Measurements from ENCODE around the gene SPOCK2.

SPOCK2 gene

DNA sequence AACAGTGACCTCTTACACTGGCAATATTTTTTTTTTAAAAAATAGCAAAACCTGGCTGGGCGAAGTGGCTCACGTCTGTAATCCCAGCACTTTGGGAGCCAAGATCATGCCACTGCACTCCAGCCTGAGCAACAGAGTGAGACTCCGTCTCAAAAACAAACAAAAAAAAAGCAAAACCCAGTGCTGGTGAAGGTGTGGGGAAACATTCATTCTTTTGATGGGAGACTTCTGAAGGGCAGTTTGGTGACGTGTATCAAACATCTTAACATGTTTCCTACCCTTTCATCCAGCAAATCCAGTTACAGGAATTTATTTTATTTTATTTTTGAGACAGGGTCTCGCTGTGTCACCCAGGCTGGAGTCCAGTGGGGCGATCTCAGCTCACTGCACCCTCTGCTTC is 66.1 kb downstream of the SPOCK2 start:
- no peak for DNase-seq (ENCODE audit: low read depth, low spot score)
- Histone ChIP-seq H3K4me3 (no peak overlapping the region), H3K9ac (ENCODE audit: insufficient read length) (no peak overlapping the region), H3K27ac (no peak overlapping the region), H3K36me3 (ENCODE audit: insufficient read depth, low read length) (no peaks in the 10 kb centered on the region), H3K9me3 (ENCODE audit: low read depth, low read length) (no peaks in the 10 kb centered on the region)
- no peak for TF ChIP-seq EZH2 (IDR thresholded peaks at IDR 0.05)
- no peak for TF ChIP-seq POLR2AphosphoS5 (IDR thresholded peaks at IDR 0.05; ENCODE audit: borderline replicate concordance, low read depth, low read length)
- TF ChIP-seq FOXP2 (optimal IDR thresholded peaks at IDR 0.05; ENCODE audit: control extremely low read depth, extremely low read length, insufficient read depth) = no peak

DNA sequence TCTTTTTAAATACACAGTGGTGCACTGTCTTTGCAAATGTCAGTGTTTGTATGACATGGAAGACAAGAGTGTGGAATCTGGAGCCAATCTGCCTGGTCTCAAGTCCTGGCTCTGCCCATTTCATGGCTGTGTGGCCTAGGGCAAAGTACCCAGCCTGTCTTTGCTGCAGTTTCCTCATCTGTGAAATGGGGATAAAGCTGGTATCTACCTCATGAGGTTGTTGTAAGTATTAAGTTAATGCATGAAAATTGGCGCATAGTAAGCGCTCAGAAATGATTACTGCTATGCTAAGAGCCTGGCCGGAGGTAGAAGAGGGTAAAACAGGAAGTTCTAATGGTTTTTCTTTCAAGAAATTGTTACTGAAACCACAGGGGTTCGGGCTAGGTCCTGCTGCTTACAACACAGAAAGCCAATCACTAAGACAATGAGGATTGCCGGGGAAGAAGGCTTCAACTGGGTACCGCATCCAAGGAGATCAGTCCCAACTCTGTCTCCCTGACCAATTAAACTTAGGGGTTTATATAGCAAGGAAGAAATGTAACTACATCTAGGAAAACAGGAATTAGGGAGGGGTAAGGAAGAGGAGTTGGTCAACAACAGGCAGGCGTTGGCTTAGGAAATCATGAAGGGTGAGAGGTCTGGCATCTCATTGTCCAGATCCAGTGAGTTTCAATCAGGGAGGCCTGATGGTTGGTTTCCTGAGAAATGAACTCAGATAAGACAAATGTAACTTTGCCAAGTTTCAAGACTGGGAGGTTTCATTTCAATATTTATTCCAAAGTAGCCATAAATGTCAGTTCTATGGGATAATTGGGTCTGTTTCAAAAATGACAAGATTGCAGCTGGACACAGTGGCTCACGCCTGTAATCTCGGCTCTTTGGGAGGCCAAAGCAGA is 67.2 kb downstream of the SPOCK2 start:
- TF ChIP-seq EZH2 (IDR thresholded peaks at IDR 0.05) (no peak), FOXP2 (optimal IDR thresholded peaks at IDR 0.05; ENCODE audit: control extremely low read depth, extremely low read length, insufficient read depth) (no peak), POLR2AphosphoS5 (IDR thresholded peaks at IDR 0.05; ENCODE audit: borderline replicate concordance, low read depth, low read length) (no peak)
- Histone ChIP-seq H3K27ac (no peak overlapping the region), H3K9me3 (ENCODE audit: low read depth, low read length) (no peaks in the 10 kb centered on the region), H3K9ac (ENCODE audit: insufficient read length) (no peak overlapping the region), H3K4me3 (no peak overlapping the region), H3K36me3 (ENCODE audit: insufficient read depth, low read length) (no peaks in the 10 kb centered on the region)
- no peak for DNase-seq (ENCODE audit: low read depth, low spot score)

DNA sequence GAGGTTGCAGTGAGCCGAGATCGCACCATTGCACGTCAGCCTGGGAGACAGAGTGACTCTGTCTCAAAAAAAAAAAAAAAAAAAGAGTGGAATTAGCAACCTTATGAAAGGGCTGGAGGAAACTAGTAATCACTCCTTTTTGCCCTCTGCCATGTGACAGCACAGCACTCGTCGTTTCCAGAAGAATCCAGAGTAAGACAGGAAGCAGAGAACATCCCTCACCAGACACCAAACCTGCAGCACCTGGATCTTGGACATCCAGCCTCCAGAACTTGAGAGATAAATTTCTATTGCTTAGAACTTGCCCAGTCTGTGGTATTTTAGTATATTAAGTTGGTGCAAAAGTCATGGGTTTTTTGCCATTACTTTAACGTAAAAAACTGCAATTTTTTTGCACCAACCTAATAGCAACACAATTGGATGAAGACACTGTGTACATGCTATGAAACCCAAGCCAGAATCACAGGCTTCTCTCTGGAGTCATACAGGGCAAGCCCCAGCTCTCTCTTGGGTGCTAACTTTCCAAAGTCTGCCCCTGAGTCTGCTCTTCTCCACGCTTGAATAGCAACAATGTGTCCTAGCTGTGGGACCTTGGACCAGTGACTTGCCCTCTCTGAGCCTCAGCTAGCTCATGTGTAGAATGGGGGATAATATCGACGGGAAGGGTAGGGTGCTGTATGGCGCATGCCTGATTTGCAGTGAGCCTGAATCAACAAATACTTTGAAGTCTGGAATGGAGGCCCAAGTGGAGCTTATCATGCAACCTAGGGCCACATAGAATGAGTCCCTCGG is 69.1 kb downstream of the SPOCK2 start:
- no peaks in the 10 kb centered on the region for H3K36me3 ChIP-seq (ENCODE audit: insufficient read depth, low read length)
- no peak overlapping the region for H3K9ac ChIP-seq (ENCODE audit: insufficient read length)
- no peaks in the 10 kb centered on the region for H3K9me3 ChIP-seq (ENCODE audit: low read depth, low read length)
- TF ChIP-seq EZH2 (IDR thresholded peaks at IDR 0.05) (no peak), FOXP2 (optimal IDR thresholded peaks at IDR 0.05; ENCODE audit: control extremely low read depth, extremely low read length, insufficient read depth) (no peak), POLR2AphosphoS5 (IDR thresholded peaks at IDR 0.05; ENCODE audit: borderline replicate concordance, low read depth, low read length) (no peak)
- no peak overlapping the region for H3K27ac ChIP-seq
- no peak for DNase-seq (ENCODE audit: low read depth, low spot score)
- H3K4me3 ChIP-seq = no peak overlapping the region

DNA sequence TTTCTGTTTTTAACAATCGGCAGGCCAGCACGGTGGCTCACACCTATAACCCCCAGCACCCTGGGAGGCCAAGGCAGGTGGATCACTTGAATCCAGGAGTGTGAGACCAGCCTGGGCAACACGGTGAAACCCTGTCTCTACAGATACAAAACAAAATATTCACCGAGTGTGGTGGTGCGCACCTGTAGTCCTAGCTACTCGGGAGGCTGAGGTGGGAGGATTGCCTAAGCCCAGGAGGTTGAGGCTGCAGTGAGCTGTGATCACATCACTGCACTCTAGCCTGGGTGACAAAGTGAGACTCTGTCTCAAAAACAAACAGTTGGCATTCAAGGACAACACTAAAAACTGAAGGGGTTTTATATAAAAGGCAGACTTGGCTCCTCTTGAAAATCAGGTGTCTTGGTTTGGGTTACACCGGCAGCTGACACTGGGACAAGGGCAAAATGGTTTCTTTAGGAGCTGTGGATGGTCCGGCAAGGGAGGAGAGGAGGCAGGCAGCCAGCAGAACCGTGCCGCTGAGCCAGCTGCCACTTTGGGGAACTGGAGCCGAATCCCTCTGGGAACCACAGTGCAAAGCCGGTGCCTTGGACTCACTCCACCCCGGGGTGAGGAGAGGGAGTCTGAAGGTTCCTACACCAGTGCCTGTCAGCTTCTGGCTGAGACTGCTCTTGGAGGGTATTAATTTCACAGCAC is 71.6 kb downstream of the SPOCK2 start:
- Histone ChIP-seq H3K36me3 (ENCODE audit: insufficient read depth, low read length) (no peaks in the 10 kb centered on the region), H3K27ac (no peak overlapping the region), H3K9me3 (ENCODE audit: low read depth, low read length) (no peaks in the 10 kb centered on the region), H3K4me3 (no peak overlapping the region), H3K9ac (ENCODE audit: insufficient read length) (no peak overlapping the region)
- TF ChIP-seq EZH2 (IDR thresholded peaks at IDR 0.05) (no peak), POLR2AphosphoS5 (IDR thresholded peaks at IDR 0.05; ENCODE audit: borderline replicate concordance, low read depth, low read length) (no peak), FOXP2 (optimal IDR thresholded peaks at IDR 0.05; ENCODE audit: control extremely low read depth, extremely low read length, insufficient read depth) (no peak)
- no peak for DNase-seq (ENCODE audit: low read depth, low spot score)

DNA sequence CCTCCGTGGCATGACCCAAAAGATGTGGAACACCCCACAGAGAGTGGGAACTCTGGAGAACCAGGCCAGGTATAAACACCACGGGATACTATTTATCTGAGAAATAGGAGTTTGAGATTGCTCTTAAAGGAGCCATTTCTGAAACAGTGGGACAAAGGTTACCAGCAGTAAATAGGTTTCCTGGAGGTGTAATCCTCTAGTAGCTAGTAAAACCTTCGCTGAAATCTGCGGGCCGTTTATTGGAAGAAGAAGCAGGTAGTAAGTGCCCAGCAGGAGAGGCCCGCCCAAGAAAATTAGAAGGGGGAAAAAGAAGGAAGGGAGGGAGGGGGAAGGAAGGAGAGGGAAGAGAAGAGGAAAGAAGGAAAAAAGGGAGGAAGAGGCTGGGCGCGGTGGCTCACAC is 72.5 kb downstream of the SPOCK2 start:
- no peak for TF ChIP-seq FOXP2 (optimal IDR thresholded peaks at IDR 0.05; ENCODE audit: control extremely low read depth, extremely low read length, insufficient read depth)
- no peak for TF ChIP-seq EZH2 (IDR thresholded peaks at IDR 0.05)
- TF ChIP-seq POLR2AphosphoS5 (IDR thresholded peaks at IDR 0.05; ENCODE audit: borderline replicate concordance, low read depth, low read length) = no peak
- Histone ChIP-seq H3K9ac (ENCODE audit: insufficient read length) (no peak overlapping the region), H3K9me3 (ENCODE audit: low read depth, low read length) (no peaks in the 10 kb centered on the region), H3K36me3 (ENCODE audit: insufficient read depth, low read length) (no peaks in the 10 kb centered on the region), H3K4me3 (no peak overlapping the region), H3K27ac (no peak overlapping the region)
- DNase-seq (ENCODE audit: low read depth, low spot score) = no peak

DNA sequence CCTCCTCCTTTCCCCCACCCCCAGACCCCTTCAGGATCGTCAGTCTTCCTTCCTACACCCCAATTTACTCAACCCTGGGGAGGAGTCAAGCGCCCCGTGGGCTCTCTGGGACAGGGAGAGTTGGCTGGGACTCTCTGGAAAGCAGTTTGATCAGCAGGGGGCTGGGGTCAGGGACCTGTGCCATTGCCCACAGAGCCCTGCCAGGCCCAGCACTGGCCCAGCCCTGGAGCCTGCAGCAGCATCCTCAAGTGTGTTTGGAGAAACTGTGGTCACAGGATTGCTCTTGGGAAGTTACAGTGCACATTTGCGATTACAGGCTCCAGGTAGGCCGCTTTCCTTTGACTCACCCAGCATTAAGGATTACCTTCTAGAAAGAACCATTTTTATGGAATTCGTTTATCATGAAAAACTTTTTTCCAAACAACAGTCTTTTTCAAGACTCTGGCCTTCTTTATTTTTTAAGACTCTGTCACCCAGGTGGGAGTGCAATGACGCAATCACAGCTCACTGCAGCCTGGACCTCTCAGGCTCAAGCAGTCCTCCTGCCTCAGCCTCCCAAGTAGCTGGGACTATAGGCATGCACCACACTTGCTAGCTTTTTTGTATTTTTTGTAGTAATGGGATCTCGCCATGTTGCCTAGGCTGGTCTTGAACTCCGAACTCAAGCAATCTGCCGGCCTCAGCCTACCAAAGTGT is 73.4 kb downstream of the SPOCK2 start:
- no peak for TF ChIP-seq EZH2 (IDR thresholded peaks at IDR 0.05)
- no peak for TF ChIP-seq FOXP2 (optimal IDR thresholded peaks at IDR 0.05; ENCODE audit: control extremely low read depth, extremely low read length, insufficient read depth)
- TF ChIP-seq POLR2AphosphoS5 (IDR thresholded peaks at IDR 0.05; ENCODE audit: borderline replicate concordance, low read depth, low read length) = no peak
- no peaks in the 10 kb centered on the region for H3K9me3 ChIP-seq (ENCODE audit: low read depth, low read length)
- H3K36me3 ChIP-seq (ENCODE audit: insufficient read depth, low read length) = no peaks in the 10 kb centered on the region
- no peak for DNase-seq (ENCODE audit: low read depth, low spot score)
- H3K27ac ChIP-seq = no peak overlapping the region
- H3K4me3 ChIP-seq = no peak overlapping the region
- H3K9ac ChIP-seq (ENCODE audit: insufficient read length) = no peak overlapping the region

DNA sequence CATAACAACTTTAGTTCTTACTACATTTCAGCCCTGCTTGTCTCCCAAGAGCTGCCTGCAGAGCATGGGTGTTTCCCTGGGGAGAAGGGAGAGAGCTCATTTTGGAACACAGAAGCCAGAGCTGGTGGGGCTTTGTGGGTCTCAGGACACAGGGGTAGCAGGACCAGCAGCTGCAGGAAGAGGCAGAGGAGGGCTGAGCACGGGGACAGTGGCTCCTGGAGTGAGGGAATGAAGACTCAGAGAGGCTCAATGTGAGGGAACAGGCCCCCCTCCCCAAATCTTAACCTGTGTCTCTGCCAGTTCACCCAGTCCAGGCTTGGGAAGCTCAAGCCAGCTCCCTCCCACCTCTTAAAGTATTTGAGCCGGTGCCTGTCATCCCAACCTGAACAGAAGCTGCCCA is 74.2 kb downstream of the SPOCK2 start:
- DNase-seq (ENCODE audit: low read depth, low spot score) = no peak
- no peak overlapping the region for H3K9ac ChIP-seq (ENCODE audit: insufficient read length)
- no peak for TF ChIP-seq FOXP2 (optimal IDR thresholded peaks at IDR 0.05; ENCODE audit: control extremely low read depth, extremely low read length, insufficient read depth)
- no peak for TF ChIP-seq POLR2AphosphoS5 (IDR thresholded peaks at IDR 0.05; ENCODE audit: borderline replicate concordance, low read depth, low read length)
- no peak for TF ChIP-seq EZH2 (IDR thresholded peaks at IDR 0.05)

More for the DNA sequence above, 74.2 kb downstream of the SPOCK2 start:
- Histone ChIP-seq H3K27ac (no peak overlapping the region), H3K4me3 (no peak overlapping the region), H3K9me3 (ENCODE audit: low read depth, low read length) (no peaks in the 10 kb centered on the region), H3K36me3 (ENCODE audit: insufficient read depth, low read length) (no peaks in the 10 kb centered on the region)

Measured in SK-N-MC (cell line).